MCF 10A (cell line): ENCODE measurements around the gene UNC13C. TPM values are rescaled to one million over a fixed set of nuclear protein-coding genes. Genes with fewer than 3 reads are reported as not detected.

Experiments used
- BruUV-seq: library from RNA; stranded (reverse); fragments of 400-500 nt; replicated peaks from 2 replicates; lab custom pipeline; 2021; lab: Mats Ljungman, UMichigan
- CTCF ChIA-PET: fragments of 300-600 bp; sonication (Branson Sonifier 250); formaldehyde crosslinking; extraction: SDS; loops from one replicate; lab custom pipeline; 2021; ENCODE audit warnings: antibody characterized with exemption, inconsistent platforms; lab: Yijun Ruan, JAX
- POLR2A ChIA-PET: fragments of 300-600, 350-650 bp; sonication (Branson Sonifier 250); formaldehyde crosslinking; extraction: SDS; loops from one replicate; lab custom pipeline; 2020; ENCODE audit warnings: antibody characterized with exemption, inconsistent platforms; lab: Yijun Ruan, JAX
- DNase-seq: peaks from one replicate; pipeline ENCODE4 v3.0.0-alpha.2; 2018; ENCODE audit not compliant: unreplicated experiment
- H3K27ac Mint-ChIP-seq: one replicate; pipeline ENCODE4 v1.8.0; 2022; ENCODE audit warnings: mild to moderate bottlenecking, low read depth, mixed read lengths; ENCODE audit not compliant: unreplicated experiment
- H3K27me3 Mint-ChIP-seq: one replicate; pipeline ENCODE4 v1.8.0; 2022; ENCODE audit warnings: mixed read lengths; ENCODE audit not compliant: insufficient read depth, unreplicated experiment
- H3K36me3 Mint-ChIP-seq: one replicate; pipeline ENCODE4 v1.8.0; 2022; ENCODE audit warnings: mild to moderate bottlenecking, moderate library complexity, mixed read lengths; ENCODE audit not compliant: insufficient read depth, unreplicated experiment
- H3K4me1 Mint-ChIP-seq: one replicate; pipeline ENCODE4 v1.8.0; 2022; ENCODE audit warnings: mixed read lengths; ENCODE audit not compliant: insufficient read depth, unreplicated experiment
- H3K4me3 Mint-ChIP-seq: one replicate; pipeline ENCODE4 v1.8.0; 2022; ENCODE audit warnings: mild to moderate bottlenecking, moderate library complexity, mixed read lengths; ENCODE audit not compliant: unreplicated experiment
- H3K9me3 Mint-ChIP-seq: one replicate; pipeline ENCODE4 v1.8.0; 2022; ENCODE audit warnings: mixed read lengths; ENCODE audit not compliant: unreplicated experiment
- intact Hi-C: fragments of 100-400 bp; cut with micrococcal nuclease; formaldehyde crosslinking; loops from 2 replicates; pipeline ENCODE4 v1.14.1; 2022
- total RNA-seq: library from RNA; stranded (reverse); gene quantifications from 2 replicates; pipeline ENCODE4 v1.2.3, GENCODE V29; 2022
- TF ChIP-seq, protein P1 (sequence below): fragments of 200-600 bp; IDR thresholded peaks from one replicate; pipeline ENCODE4 v1.8.0; 2022; ENCODE audit warnings: antibody characterized with exemption, mild to moderate bottlenecking; ENCODE audit not compliant: unreplicated experiment

The UNC13C gene
- total RNA-seq, 1 experiment from 2014 or later = not detected

DNA sequence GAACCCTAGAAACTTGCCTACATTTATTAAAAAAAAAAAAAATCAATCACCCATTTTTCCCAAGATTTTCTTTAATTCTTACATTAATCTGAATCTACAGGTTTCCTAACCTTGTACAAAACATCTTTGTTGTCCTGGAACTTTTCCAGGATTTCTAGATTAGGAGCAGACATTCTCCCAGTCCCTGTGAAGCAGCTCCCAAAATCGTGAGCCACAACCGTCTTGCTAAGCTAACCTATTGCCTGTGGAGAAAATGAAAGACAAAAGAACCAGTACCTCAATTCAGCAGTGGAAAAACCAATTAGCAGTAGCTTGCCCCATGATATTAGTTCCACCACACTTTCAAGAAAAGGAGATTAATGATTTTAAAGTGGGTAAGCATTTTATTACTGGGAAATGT is 522.1 kb downstream of the UNC13C start:
- H3K36me3 Mint-ChIP-seq = no peaks in the 10 kb centered on the region
- ChIA-PET POLR2A (no interaction called here), CTCF (interaction anchor here (0.5 kb wide), 1 partner anchor 897 kb away, joined by 3 read pairs; no protein-coding TSS in a partner anchor)
- H3K27ac Mint-ChIP-seq = no peak overlapping the region
- DNase-seq = no peak
- BruUV-seq = no TSS peak
- intact Hi-C loops = no loop called here
- H3K4me3 Mint-ChIP-seq = no peak overlapping the region
- TF ChIP-seq, protein P1, sequence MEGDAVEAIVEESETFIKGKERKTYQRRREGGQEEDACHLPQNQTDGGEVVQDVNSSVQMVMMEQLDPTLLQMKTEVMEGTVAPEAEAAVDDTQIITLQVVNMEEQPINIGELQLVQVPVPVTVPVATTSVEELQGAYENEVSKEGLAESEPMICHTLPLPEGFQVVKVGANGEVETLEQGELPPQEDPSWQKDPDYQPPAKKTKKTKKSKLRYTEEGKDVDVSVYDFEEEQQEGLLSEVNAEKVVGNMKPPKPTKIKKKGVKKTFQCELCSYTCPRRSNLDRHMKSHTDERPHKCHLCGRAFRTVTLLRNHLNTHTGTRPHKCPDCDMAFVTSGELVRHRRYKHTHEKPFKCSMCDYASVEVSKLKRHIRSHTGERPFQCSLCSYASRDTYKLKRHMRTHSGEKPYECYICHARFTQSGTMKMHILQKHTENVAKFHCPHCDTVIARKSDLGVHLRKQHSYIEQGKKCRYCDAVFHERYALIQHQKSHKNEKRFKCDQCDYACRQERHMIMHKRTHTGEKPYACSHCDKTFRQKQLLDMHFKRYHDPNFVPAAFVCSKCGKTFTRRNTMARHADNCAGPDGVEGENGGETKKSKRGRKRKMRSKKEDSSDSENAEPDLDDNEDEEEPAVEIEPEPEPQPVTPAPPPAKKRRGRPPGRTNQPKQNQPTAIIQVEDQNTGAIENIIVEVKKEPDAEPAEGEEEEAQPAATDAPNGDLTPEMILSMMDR = no peak
- H3K9me3 Mint-ChIP-seq = peaks cover 21% of the 10 kb centered on the region
- H3K4me1 Mint-ChIP-seq = no peaks in the 10 kb centered on the region
- peaks cover 27% of the 10 kb centered on the region for H3K27me3 Mint-ChIP-seq

DNA sequence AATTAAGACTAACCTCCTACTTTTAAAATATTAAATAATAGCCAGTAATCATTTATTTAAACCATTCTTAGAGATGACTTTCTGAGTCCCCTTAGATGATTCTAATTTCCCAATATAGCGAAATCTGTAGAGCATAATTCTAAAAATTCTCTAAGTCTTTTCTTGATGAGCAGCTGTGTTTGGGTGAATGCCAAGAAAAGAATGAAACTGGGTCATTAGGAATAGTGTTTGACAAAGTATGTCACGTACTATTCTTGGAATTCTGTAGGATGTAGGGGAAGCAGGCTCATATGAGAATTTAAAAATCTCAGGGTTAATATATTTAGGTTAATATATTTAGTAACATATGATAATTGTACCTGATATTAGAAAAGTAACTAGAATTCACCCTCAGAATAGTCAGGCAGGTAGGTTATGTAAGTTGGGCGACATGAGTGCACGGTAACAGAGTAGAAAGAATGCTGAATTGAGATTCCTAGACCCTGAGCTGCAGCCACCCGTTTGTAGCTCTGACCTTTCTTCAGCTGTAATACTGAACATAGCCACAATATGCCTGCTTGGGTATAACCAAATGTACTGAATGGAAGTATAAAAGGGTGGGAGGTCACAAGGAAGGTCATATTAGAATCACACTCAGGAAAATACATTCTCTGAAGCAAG is 524.3 kb downstream of the UNC13C start:
- no peaks in the 10 kb centered on the region for H3K4me1 Mint-ChIP-seq
- TF ChIP-seq, protein P1 = no peak
- H3K4me3 Mint-ChIP-seq = no peak overlapping the region
- H3K36me3 Mint-ChIP-seq = no peaks in the 10 kb centered on the region
- H3K9me3 Mint-ChIP-seq = peaks cover 14% of the 10 kb centered on the region
- H3K27me3 Mint-ChIP-seq = peaks cover 26% of the 10 kb centered on the region
- intact Hi-C loops = no loop called here
- CTCF ChIA-PET = interaction anchor here (0.5 kb wide), 1 partner anchor 397 kb away, joined by 4 read pairs; no protein-coding TSS in a partner anchor
- POLR2A ChIA-PET = no interaction called here
- no TSS peak for BruUV-seq
- DNase-seq = no peak
- no peak overlapping the region for H3K27ac Mint-ChIP-seq

DNA sequence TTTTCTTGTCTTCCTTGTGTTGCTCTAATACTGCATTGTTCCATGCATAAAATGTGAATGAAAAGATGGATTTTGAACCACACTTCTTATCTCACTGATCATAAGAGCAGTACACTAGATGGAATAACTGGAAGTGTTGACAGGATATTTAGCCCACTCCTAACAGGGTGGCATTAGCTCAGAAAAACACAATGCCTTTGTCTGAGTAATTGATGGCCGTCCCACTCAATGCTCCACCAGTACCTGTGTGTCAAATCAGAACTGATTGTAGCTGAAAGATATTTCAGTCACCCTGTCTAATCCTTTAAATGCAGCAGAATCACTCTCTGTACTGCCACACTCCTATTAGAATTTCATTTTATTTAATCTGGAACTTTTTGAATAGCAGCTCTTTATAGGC is 526.5 kb downstream of the UNC13C start:
- BruUV-seq = no TSS peak
- DNase-seq = no peak
- no peaks in the 10 kb centered on the region for H3K4me1 Mint-ChIP-seq
- H3K27me3 Mint-ChIP-seq = peaks cover 31% of the 10 kb centered on the region
- CTCF ChIA-PET = interaction anchor here (0.5 kb wide), 1 partner anchor 712 kb away, joined by 3 read pairs; no protein-coding TSS in a partner anchor
- TF ChIP-seq, protein P1 = no peak
- intact Hi-C loops = no loop called here
- peaks cover 10% of the 10 kb centered on the region for H3K9me3 Mint-ChIP-seq
- POLR2A ChIA-PET = no interaction called here
- no peak overlapping the region for H3K4me3 Mint-ChIP-seq
- no peak overlapping the region for H3K27ac Mint-ChIP-seq
- H3K36me3 Mint-ChIP-seq = no peaks in the 10 kb centered on the region

DNA sequence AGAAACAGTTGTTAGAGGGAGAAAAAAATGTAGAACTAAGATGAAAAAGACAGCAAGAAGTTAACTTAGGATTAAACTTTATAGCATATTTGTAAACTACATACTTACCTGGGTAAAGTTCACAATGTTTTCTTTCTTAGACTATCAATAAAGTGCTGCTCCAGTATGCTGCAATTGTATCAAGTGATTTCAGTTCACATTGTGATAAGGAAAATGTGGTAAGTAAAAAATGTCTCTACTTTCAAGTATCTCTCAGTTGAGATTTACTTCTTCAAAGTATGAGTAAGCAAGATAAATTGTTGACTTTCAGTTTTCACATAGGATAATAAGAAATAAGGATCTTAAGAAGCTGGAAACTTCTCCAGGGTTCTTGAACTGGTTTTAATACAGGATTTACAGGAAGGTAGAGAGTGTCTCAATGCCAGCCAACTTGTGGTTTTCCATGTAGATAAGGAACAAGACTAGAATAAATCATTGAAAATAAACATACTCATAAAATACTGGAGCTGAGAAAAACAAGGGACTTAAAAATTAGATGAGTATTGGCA is 528.8 kb downstream of the UNC13C start:
- Mint-ChIP-seq H3K27ac (no peak overlapping the region), H3K4me3 (no peak overlapping the region), H3K4me1 (no peaks in the 10 kb centered on the region), H3K36me3 (no peaks in the 10 kb centered on the region), H3K27me3 (peaks cover 39% of the 10 kb centered on the region), H3K9me3 (no peaks in the 10 kb centered on the region)
- TF ChIP-seq, protein P1 = no peak
- ChIA-PET POLR2A (no interaction called here), CTCF (interaction anchor here (0.6 to 1.3 kb wide), 2 partner anchors 9 to 1985 kb away, joined by 3 to 5 read pairs; no protein-coding TSS in a partner anchor)
- no peak for DNase-seq
- BruUV-seq = no TSS peak
- intact Hi-C loops = no loop called here
